ENCODE measurements around the gene RNASE8. TPM values are rescaled to one million over a fixed set of nuclear protein-coding genes. Genes with fewer than 3 reads are reported as not detected.

RNASE8 gene
- total and polyA plus RNA-seq, 10 of the 15 experiments (the other 5 are each of a cell fraction or from before 2014, with no cell fraction given): not detected

- no peaks in the 10 kb centered on the region for H3K27me3 ChIP-seq (replicated peaks in 1 of 2; ENCODE audit: control insufficient read depth in 2 of 2, insufficient read depth in 2 of 2, low read length in 1 of 2)
- ChIA-PET CTCF (interaction anchor here (0.6 to 5.6 kb wide), 10 partner anchors 13 to 123 kb away, joined by 3 to 61 read pairs (median 6); partner anchors contain the start of genes ARHGEF40 and TMEM253), SMC1A (ENCODE audit: uncharacterized antibody, unreplicated experiment) (interaction anchor here (1.1 to 2.6 kb wide), 4 partner anchors 15 to 75 kb away, joined by 4 to 10 read pairs (median 6); no protein-coding TSS in a partner anchor), RAD21 (ENCODE audit: unreplicated experiment) (interaction anchor here (1.1 to 2.7 kb wide), 5 partner anchors 15 to 75 kb away, joined by 3 to 12 read pairs (median 7); no protein-coding TSS in a partner anchor), POLR2A (no interaction called here)
- 33% methylated on average over 5 of the region's 5 CpGs for WGBS (ENCODE audit: insufficient coverage, insufficient replicate concordance, low lambda C conversion rate, missing lambda C conversion rate)
- in situ Hi-C loops (cut with MboI): no loop called here
- FAIRE-seq: no peak
- H3K4me3 ChIP-seq: no peak overlapping the region
- no peak for DNase-seq (ENCODE audit: low read depth, low spot score)
- intact Hi-C loops (cut with micrococcal nuclease; ENCODE audit: unreplicated experiment): no loop called here
- H3K27ac ChIP-seq (ENCODE audit: control insufficient read depth, insufficient read depth): no peak overlapping the region
- BruUV-seq (replicated peaks): no TSS peak
- no peak overlapping the region for H3K4me2 ChIP-seq (ENCODE audit: control insufficient read depth, insufficient read depth)
- no peak overlapping the region for H2AFZ ChIP-seq (ENCODE audit: control insufficient read depth, low read depth, low read length)
- no peaks in the 10 kb centered on the region for H3K9me3 ChIP-seq (replicated peaks; ENCODE audit: control insufficient read depth, insufficient read depth, low read length)
- no peaks in the 10 kb centered on the region for H3K36me3 ChIP-seq (ENCODE audit: control insufficient read depth in 2 of 2, insufficient read depth in 2 of 2, low read length in 1 of 2)
- no peak for ATAC-seq
- no peaks in the 10 kb centered on the region for H3K79me2 ChIP-seq (ENCODE audit: control insufficient read depth, insufficient read depth, low read length)
- H3K4me1 ChIP-seq (ENCODE audit: control insufficient read depth, insufficient read depth, low read length): no peaks in the 10 kb centered on the region
- no peaks in the 10 kb centered on the region for H4K20me1 ChIP-seq (ENCODE audit: control insufficient read depth, insufficient read depth)
- no peak overlapping the region for H3K9ac ChIP-seq (ENCODE audit: control insufficient read depth, insufficient read depth, low read length)
- TF ChIP-seq ZNF384 (IDR thresholded peaks at IDR 0.05; ENCODE audit: borderline replicate concordance, low read depth, low read length) (no peak), MYC (IDR thresholded peaks at IDR 0.05; ENCODE audit: insufficient read depth, insufficient read length, insufficient replicate concordance, low read length, severe bottlenecking) (no peak), SMAD5 (IDR thresholded peaks at IDR 0.05; ENCODE audit: low read depth) (no peak), SUPT20H (IDR thresholded peaks at IDR 0.05; ENCODE audit: borderline replicate concordance, control insufficient read depth, low read depth, low read length) (no peak), CHD2 (IDR thresholded peaks at IDR 0.05; ENCODE audit: borderline replicate concordance, low read depth, low read length) (no peak), HDAC2 (IDR thresholded peaks at IDR 0.05) (no peak), MLLT1 (IDR thresholded peaks at IDR 0.05) (no peak), YY1 (IDR thresholded peaks at IDR 0.05; ENCODE audit: low read depth, low read length) (no peak), TCF7 (IDR thresholded peaks at IDR 0.05; ENCODE audit: borderline replicate concordance) (no peak), HSF1 (IDR thresholded peaks at IDR 0.05; ENCODE audit: low read depth, low read length) (no peak), CHD1 (IDR thresholded peaks at IDR 0.05; ENCODE audit: low read depth, low read length) (no peak), LARP7 (IDR thresholded peaks at IDR 0.05) (no peak), CTCF (IDR thresholded peaks at IDR 0.05 in 2 of 3, conservative IDR thresholded peaks at IDR 0.05 in 1 of 3; ENCODE audit: control insufficient read depth in 2 of 3, extremely low read depth in 1 of 3, insufficient read depth in 1 of 3, low read depth in 3 of 3, low read length in 3 of 3) (no peak), NFXL1 (IDR thresholded peaks at IDR 0.05; ENCODE audit: borderline replicate concordance) (no peak), ZNF207 (IDR thresholded peaks at IDR 0.05; ENCODE audit: borderline replicate concordance) (no peak), CEBPZ (IDR thresholded peaks at IDR 0.05; ENCODE audit: low read depth, low read length) (no peak), ZSCAN29 (IDR thresholded peaks at IDR 0.05) (no peak)
Observed at GRCh38 chr14:21089877-21090193, 32.2 kb downstream of the RNASE8 start.

All from GM12878 (cell line).